GM19372 (cell line): Measurements from ENCODE around the gene A1CF.

Experiments used
- ATAC-seq: cut with Tn5 transposase; IDR thresholded peaks from one replicate; pipeline ENCODE4 v1.9.1; 2021; ENCODE audit warnings: mild to moderate bottlenecking, low read depth, moderate library complexity; ENCODE audit not compliant: unreplicated experiment

A1CF gene

DNA sequence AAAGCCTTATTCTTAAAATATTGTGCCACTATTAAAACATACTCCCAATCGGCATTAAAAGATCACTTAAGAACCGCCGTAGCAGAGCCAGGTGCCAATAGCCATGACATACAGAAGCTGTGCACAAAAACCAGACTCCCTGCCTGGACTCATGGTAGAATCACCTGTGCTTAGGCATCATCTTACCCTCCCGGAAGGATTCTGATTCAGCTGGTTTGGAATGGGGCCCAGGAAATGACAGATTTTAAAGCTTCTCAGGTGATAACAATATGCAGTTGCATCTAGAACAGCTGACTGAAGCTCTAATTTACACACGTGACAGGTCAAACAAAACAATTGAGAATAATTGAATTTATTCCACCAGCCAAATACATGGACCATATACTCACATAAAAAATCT, 10.7 kb downstream of the A1CF start:
- no peak for ATAC-seq

DNA sequence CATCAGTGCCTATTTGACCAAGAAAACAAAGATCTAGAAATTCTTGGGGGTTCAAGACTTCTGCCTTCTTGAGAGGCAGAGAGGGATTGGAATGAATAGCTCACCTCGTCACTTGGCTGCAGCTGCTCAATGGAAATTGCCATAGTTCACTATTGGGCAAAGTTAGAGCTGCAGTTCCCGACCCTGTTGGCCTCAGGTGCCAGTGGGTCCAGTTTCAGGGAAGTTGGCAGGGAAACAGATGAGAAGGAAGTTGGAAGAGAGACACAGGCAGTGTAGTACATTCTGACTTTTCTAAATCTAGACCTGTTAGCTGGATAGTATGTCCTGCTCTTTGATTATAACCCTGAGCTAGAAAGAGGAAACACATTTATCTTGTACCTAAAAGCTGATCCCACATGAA, 19.1 kb downstream of the A1CF start:
- ATAC-seq = no peak

DNA sequence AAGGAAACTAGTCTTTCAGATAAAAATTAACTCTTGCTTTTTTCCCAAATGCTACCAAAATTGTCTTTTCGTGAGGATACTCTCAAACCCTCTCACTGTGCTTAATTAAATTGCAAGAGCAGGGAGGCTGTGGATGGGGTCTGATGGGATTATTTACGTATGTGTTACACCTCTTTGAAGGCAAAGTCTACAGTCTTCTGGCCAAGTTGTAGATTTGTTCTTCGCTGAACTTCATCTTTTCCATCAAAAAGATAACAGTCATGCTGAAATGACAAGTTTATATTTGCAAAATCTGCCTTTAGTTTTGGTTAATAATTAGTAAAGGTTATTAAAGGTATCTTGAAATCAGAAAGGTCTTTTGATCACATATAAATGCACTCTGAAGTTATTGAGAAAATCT, 22.7 kb downstream of the A1CF start:
- ATAC-seq = no peak

DNA sequence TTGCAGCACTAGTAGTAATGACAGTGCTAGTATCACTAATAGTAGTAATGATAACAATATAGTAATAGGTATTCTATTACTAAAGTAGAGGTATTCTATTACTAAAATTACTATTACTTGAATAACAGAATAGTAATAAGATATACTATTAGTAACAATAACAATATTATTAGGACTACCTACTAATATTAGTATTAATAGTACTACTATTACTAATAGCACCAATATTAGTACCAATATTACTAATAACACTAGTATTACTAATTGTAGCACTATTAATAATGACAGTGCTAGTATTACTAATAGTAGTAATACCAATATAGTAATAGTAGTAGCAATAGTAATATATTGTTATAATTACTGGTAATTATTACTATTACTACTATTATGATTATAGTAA, 24.1 kb downstream of the A1CF start:
- no peak for ATAC-seq

DNA sequence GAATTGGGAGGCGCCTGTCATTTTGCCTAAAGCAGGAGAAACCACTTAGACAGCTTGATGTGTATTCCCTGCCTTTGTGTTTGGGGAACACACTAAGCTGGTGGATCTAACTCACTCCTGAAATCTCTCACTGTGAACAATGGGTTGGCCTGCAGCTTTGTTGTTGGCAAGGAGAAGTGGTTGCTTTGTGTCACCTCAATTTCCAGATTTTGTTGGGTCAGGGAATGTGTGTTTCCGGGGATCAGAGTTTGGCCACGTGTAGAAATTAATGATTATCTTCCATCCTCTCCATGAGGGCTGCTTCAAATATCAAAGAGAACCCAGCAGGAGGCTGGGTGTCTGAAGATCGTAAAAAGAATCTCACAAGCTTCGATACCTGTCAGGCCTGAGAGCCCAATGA, 27.8 kb downstream of the A1CF start:
- no peak for ATAC-seq

DNA sequence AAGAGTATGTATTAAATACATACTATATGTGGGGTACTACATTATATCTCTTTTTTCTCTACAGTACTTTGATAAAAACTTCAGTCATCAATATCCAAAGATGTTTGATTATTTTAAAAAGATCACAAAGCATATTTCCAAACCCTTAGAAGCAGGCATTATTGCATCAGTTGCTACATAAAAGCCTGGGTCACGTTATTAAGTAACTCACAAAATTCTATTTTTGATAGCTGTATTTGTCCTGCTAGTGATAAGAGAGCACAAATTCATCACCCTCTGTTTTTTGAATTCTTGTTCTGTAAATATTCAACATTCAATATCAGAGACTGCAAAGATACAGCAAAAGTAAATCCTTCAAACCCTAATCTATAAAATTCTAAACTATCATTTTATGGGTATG, 30.0 kb downstream of the A1CF start:
- no peak for ATAC-seq

DNA sequence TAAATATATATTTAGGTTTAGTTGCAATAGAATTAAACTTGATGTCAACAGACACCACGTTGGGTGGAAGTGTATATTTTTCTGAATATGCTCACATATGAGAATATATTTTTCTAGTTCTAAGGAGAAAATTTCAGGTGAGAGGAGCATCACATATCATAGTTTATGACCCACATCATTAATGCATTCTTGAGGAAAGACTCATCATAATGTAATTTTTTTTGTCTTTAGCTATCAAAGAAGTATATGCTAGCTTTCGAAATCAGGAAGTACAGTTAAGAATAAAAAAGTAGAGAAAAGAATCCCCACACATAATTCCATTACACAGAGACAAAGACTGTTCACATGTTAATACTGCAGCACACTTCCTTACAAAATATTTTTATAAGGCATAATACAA, 30.4 kb downstream of the A1CF start:
- no peak for ATAC-seq

DNA sequence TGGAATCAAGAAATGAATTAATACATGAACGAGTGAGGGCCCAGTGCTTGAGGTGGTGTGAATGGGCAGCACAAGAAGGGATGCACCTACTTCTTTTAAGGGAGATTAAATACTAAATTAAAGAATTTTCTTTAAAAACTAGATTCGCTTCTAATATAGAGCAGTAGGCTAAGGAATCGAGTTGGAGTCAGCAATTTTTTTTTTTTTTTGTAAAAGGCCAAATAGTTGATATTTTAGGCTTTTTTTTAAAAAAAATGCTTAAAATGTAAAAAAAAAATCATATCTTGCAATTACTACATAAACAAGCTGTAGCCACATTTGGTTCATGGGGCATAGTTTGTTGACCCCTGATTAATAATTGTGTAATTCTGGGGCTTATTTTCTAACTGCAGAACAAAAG, 31.9 kb downstream of the A1CF start:
- no peak for ATAC-seq

DNA sequence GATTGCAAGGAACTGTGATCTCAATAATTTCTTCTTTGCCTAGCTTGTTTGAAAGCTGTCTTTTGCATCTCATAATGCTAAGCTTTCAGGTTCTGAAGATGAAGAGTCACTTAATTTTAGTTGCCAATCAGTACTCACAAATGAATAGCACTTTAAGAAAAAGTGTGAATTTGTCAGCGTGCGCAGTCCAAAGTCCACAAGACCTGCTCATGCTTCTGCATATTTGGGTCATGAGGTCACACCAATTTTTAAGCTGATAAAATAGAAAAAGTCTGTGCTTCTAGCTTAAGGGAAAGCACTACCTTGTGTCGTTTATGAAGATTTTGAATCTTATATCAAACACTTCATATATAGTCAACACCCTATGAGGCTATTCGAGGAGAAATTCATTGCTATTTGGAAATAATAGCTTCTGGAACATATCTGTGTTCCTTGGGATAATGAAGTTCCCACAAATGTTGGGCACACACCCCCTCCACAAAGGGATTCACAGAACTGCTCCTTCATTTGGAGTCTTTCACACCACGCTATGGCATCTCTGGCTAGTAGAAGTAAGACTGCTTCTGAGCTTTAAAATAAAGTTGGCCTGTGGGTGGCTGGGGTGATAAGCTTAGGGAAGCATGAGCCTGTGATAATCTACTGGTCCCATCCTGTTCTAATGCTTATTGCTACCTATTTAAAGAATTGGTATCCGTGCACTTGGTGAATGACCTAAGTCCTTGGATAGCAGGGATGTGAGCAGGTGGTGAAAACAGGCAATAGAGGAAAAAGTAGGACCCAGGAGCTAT, 33.3 kb downstream of the A1CF start:
- ATAC-seq = no peak

DNA sequence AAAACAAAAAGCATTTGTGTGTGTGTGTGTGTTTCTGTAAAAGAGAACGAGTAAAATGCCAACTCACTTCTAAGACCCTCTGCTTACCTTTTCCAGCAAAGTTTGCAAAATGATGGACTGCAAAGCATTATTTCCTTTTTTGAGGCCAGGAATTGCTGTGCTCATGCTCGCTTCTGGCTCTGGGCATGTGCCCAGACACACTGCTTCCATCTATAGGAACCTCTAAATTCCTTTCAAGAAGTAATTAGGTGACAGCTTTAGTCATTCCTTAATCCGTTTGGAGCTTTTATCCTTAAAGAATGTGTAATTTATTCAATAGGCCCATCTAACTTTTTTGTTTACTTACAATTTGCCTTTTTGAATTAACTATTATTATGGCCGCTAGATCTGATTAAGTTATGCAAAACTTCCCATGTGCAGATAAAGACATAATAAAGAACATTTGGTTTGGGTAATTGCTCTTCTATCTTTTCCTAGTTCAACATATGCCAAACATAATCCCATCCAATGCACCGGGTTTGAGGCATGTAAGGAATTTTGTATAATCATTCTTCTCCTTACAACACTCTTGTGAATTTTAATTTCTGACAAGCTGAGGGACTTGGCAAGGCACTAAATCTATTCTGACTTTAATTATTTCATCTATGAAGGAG, 34.7 kb downstream of the A1CF start:
- ATAC-seq = no peak

DNA sequence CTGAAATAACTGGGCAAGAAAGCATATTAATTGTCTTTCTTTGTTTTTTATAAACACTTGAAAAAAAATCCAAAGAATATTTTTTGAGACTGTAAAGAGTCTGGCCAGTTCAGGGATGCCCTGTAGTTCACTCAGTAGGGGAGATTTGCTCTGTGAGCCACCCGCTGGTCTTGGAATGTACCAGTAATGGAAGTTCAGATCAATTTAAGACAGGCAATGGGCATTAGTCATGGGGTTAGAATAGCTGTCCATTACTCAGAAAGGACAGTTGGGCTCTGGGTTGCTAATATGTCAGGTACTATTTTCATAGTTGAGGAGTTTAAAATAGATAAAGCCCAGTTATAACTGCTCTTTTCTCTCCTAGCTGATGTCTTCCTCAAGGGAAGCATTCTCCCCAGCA, 38.7 kb downstream of the A1CF start:
- ATAC-seq = no peak

DNA sequence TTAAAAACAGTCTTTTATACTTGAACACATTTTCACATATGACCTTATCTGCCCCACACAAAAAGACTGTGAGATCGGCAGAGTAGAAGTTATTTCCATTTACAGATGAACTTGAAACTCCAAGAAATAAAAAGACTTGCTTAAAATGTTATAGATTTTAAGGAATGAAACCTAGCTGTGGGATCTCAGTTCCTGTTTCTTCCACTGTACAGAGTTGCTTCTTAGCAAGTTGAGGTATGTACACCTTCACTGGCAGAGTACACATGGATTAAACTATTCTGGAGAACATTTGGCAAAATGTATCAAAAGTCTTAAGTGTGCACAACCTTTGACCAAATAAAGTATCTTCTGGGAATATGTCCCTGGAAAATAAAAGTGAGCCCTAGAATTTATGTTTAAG, 48.3 kb downstream of the A1CF start:
- ATAC-seq = no peak

DNA sequence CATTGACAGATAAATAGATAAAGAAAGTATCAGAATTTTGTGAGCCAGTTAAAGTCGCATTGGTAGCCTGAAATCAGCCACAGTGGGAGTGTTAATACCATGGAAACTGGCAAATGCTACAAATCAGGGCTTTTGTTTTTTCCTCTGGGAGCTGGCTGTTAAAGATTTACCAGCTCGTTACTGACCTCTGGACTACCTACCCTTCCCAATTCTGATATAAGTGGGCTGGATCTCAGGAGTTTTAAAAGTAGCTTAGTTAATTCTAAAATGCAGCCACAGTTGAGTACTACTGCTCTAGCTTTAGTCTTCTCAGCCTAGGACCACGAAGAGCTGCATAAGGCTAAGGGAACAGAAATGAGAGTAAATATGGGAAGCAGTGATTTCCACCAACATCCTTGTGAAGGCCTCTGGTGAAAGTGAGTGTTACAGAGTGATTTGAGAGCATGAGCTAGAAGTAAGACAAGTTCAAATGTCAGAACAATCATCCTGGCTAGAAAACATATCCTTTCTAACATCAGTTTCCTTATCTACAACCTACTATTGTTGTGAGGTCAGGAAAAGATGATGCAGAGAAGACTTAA, 53.2 kb downstream of the A1CF start:
- ATAC-seq = no peak

DNA sequence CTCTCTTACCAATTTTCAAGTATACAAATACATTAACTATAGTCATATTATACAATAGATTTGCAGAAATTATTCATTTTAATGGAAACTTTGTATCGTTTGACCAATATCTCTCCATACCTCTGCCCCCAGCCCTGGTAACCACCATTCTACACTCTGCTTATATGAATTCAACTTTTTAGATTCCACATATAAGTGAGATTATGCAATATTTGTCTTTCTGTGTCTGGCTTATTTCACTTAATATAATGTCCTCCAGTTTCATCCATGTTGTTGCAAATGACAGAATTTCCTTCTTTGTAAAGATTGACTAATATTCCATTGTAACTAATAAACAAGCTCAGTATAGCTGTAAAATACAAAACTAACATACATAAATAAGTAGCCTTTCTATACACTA, 55.4 kb downstream of the A1CF start:
- no peak for ATAC-seq

DNA sequence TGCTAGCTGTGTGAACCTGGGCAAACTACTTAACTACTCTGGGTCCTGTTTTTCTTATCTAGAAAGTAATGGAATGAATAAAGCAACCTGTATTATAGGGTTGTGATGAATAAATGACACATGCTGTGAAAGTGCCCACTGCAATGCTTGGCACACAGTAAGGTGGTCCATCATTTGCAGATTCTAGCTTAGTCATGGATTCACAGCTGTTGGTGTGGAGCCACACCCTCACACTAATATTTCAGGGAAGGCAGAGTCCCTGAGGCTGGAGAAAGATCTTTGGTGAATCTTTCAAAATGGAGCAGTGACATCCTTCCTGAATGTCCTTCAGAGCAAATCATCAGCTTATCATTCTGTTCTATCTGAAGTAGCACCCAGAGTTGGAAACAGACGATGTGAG, 60.6 kb downstream of the A1CF start:
- ATAC-seq = no peak

DNA sequence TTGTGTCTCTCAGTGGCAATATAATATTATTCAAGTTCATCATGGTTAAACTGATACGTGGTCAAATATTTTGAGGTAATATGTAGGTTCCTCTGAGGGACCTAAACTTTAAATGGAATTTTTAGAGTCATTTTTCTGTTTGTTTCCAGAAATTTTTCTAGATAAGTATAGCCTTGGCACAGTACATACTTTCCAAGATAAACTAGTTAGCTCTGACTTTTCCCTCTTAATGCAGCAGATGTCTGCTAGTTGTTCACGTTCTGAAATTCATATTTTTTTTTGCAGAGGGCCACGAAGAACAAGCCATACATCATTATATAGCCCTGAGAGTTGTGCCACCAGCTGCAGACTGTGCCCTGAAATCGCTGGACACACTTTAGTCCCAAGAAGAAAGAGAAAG, 61.6 kb downstream of the A1CF start:
- ATAC-seq = no peak

DNA sequence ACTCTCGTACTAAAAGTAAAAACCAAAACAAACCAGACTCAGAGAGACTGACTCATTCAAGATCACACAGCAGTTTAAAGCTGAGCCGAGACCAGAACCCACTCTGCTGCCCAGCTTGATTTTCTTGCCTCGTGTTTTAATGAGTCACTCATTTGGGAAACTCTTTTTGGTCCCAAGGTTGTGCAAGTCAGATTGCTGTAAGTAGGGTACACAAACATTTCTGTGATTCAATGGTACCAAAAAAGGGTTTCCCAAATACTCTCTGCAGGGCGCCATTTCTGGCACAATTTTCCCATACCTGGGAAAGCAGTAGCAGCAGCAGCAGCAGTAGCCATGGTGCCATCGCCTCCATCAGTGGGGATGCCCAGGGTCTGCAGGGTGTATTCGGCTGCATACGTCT, 75.8 kb downstream of the A1CF start:
- ATAC-seq = no peak

DNA sequence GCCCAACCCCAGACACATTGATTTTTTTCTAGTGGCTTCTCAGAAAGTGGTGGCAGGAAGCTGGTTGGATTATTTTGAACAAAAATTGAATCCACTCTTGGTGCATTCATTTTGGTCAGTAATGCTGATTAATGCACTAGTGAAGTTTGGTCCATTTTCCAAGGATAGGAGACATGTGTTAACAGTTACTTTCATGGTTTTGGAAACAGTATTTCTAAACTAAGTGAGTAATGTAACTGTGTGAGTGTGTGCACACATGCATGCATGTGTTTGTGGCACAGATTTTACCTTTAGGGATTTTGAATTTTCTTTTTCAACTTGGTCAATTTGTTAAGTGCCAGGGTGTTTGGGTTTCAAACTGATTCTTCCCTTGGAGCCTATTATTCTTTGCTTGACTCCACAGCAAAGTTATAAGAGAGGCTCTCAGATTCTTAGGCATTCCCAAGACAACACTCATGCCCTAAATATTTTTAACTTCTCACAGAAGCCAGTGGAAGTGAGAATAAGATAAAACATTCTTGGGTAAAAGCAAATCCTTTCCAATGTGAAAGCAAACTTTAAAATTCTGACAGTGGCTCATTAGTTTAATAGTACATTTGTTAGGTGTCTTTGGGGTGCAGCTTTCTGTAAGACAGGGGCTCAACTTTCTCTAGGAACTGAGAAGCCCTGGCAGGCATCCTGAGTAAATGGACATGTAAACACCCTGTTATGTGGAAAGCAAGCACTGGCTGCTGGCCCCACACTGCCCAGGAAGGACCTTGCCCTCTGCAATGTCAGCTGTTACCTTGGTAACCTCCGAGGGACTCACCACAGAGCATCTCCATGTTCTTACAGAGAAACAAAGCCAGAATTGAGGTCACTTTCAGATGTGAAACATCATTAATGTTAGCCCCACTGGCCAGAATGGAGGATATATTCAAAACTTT, 77.3 kb downstream of the A1CF start:
- ATAC-seq = no peak

DNA sequence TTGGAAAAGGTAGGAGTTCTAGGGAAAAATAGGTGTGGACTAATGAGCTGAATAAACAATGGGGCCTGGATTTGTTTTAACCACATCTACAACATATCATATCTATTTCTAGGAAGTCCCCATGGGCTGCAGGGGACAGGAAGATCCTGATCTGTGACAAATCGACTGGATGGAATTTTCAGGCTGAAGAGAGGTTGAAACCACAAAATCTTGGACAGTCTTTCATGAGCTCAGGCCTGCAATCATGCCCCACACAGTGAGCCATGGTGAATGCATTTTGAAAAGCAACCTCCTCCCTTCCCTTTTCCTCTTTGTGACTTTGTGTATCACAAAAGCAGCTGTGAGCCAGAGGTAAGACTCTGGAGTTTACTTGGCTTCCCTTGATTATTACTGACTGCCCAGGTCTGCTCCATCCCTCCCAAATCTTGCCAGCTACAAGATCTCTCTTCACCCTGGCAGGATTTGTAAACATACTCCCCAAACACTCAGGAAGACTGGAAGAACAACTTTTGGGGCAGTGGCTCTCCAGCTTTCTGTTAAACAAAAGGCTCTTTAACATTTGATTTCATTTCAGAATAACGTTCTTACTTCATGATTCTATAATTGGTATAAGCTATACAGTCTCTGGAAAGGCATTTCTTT, 79.3 kb downstream of the A1CF start:
- ATAC-seq = no peak

DNA sequence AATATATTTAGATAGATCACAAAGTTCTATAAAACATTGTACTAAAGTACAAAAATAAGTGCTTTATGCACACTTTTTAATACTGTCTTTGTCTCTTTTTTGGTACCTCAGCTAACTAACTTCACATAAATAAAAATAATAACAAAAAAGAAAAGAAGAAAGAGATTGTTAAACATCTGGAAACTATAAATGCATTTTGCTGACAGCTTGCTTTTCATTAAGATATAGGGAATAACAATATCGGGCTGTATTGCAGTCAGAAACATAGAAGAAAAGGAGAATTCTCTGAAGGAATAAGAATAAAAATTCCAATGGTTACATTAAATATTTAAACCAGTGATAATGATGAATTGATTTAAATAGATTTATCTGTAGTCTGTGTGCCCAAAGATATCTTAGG, 85.8 kb downstream of the A1CF start:
- ATAC-seq = no peak

DNA sequence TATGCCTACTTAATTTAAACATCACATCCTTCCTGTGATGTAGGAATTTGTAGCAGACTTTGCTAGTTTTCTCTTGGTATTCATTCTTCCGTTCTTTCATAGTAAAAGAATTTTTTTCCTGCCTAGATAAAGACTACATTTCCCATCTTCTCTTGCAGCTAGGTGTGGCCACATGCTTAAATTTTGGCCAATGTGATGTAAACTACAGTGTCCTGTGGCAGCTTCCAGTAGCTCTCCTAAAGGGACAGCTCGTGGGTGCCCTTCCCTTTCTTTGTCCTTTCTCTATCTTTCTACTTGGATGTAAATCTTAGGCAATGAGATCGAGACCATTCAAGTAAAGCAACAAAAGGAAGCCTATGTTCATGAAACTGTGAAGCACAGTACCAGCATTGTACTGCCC, 87.1 kb downstream of the A1CF start:
- ATAC-seq = no peak
